Body of pancreas (tissue), 4 donors: Measurements from ENCODE around the gene RARB.

Experiments used
- POLR2A ChIP-seq, 3 donors: fragments of 450-650 bp; IDR thresholded peaks; one replicate each; pipeline ENCODE4 v1.6.1; 2016; ENCODE audit warnings: antibody characterized with exemption in 3 of 3, mild to moderate bottlenecking in 2 of 3
- TF ChIP-seq, protein P1 (sequence below), 7 experiments: fragments of 450-650 bp in 4 of 7; fragments of 200-600 bp in 3 of 7; sonication (generic) in 3 of 7; IDR thresholded peaks; one replicate each; pipeline ENCODE4 v1.5.1; 2016 to 2019; ENCODE audit warnings: antibody characterized with exemption in 7 of 7

DNA sequence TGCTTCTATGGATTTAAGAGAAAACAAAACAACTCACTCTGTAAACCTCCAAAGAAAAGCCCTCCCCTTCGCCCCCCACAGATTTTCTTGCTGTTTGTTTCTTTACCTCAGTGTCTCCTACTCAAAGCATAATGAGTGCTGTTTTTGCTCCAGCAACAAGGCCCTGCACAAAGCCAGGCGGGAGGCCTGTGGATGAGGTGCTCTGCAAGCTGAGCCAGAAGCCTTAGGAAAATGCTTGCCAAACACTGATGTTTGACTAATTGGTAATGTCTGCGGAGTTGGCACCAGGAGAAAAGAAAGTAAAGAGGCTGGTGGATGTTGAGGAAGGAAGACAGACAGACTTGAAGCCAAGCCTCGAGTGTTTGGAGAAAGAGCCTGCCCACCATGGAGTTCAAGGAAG lies 99.7 kb downstream of the RARB start:
- no peak for TF ChIP-seq POLR2A (IDR thresholded peaks at IDR 0.05)
- TF ChIP-seq, protein P1, sequence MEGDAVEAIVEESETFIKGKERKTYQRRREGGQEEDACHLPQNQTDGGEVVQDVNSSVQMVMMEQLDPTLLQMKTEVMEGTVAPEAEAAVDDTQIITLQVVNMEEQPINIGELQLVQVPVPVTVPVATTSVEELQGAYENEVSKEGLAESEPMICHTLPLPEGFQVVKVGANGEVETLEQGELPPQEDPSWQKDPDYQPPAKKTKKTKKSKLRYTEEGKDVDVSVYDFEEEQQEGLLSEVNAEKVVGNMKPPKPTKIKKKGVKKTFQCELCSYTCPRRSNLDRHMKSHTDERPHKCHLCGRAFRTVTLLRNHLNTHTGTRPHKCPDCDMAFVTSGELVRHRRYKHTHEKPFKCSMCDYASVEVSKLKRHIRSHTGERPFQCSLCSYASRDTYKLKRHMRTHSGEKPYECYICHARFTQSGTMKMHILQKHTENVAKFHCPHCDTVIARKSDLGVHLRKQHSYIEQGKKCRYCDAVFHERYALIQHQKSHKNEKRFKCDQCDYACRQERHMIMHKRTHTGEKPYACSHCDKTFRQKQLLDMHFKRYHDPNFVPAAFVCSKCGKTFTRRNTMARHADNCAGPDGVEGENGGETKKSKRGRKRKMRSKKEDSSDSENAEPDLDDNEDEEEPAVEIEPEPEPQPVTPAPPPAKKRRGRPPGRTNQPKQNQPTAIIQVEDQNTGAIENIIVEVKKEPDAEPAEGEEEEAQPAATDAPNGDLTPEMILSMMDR (IDR thresholded peaks at IDR 0.05) = no peak
